ENCODE measurements around the gene CCDC183. TPM values are rescaled to one million over a fixed set of nuclear protein-coding genes. Genes with fewer than 3 reads are reported as not detected.

CCDC183 gene
- total RNA-seq, 1 experiment from 2014 or later, result 1.1 TPM

GRCh38 chr9:136831002-136831719 is 35.0 kb downstream of the CCDC183 start:
- Histone ChIP-seq H3K4me2 (ENCODE audit: insufficient read depth, insufficient read length, low read length) (no peak overlapping the region), H4K91ac (ENCODE audit: insufficient read length, low read depth, low read length) (no peak overlapping the region), H4K20me1 (ENCODE audit: control insufficient read depth, insufficient read depth, insufficient read length) (no peaks in the 10 kb centered on the region), H3K4me1 (ENCODE audit: insufficient read depth, low read length) (no peaks in the 10 kb centered on the region), H3K79me2 (ENCODE audit: insufficient read depth, low read length) (no peaks in the 10 kb centered on the region), H3T11ph (ENCODE audit: low read length) (no peak overlapping the region), H2BK20ac (ENCODE audit: low read depth, low read length, poor library complexity, severe bottlenecking) (no peak overlapping the region), H2BK15ac (ENCODE audit: low read depth, low read length) (no peak overlapping the region), H3K56ac (ENCODE audit: insufficient read length, low read depth, low read length) (no peak overlapping the region), H3K18ac (ENCODE audit: insufficient read length, low read depth, low read length) (no peak overlapping the region), H3K9ac (ENCODE audit: extremely low read depth, insufficient read length, low read length) (no peak overlapping the region), H4K8ac (replicated peaks; ENCODE audit: insufficient read length, low read depth, low read length) (no peak overlapping the region), H3K27ac (ENCODE audit: insufficient read length, low read depth, low read length) (no peak overlapping the region), H3K9me3 (ENCODE audit: control insufficient read depth, low read depth, low read length) (no peaks in the 10 kb centered on the region), H2AK5ac (ENCODE audit: insufficient read length, low read length) (no peak overlapping the region), H3K14ac (ENCODE audit: insufficient read depth, low read length) (no peak overlapping the region), H2BK120ac (ENCODE audit: low read depth, low read length, poor library complexity, severe bottlenecking) (no peak overlapping the region), H3K4ac (ENCODE audit: low read depth, low read length) (no peak overlapping the region), H3K27me3 (ENCODE audit: insufficient read depth, low read length) (no peaks in the 10 kb centered on the region), H2BK5ac (ENCODE audit: insufficient read length, low read length) (no peak overlapping the region), H3K23me2 (ENCODE audit: insufficient read length, low read depth, low read length, poor library complexity, severe bottlenecking) (no peaks in the 10 kb centered on the region), H3K23ac (ENCODE audit: insufficient read length, low read depth, low read length) (no peak overlapping the region), H4K5ac (ENCODE audit: insufficient read length, low read depth, low read length) (no peak overlapping the region), H3K79me1 (ENCODE audit: insufficient read depth, low read depth, low read length, poor library complexity, severe bottlenecking) (no peaks in the 10 kb centered on the region), H2AFZ (ENCODE audit: low read length) (no peak overlapping the region), H2BK12ac (ENCODE audit: insufficient read length, low read depth, low read length) (no peak overlapping the region)
- Mint-ChIP-seq H3K27me3 (ENCODE audit: low read depth) (peaks cover 1% of the 10 kb centered on the region; the same call in 1 of the 2 replicates), H3K36me3 (ENCODE audit: insufficient read depth in 1 of 3, low read depth in 3 of 3) (peaks cover 13 to 51% (median 46%) of the 10 kb centered on the region in 3 experiments), H3K4me1 (no peaks in the 10 kb centered on the region), H3K4me3 (no peak overlapping the region), H3K27ac (no peak overlapping the region), H3K9me3 (no peaks in the 10 kb centered on the region)
- TF ChIP-seq, protein P1, sequence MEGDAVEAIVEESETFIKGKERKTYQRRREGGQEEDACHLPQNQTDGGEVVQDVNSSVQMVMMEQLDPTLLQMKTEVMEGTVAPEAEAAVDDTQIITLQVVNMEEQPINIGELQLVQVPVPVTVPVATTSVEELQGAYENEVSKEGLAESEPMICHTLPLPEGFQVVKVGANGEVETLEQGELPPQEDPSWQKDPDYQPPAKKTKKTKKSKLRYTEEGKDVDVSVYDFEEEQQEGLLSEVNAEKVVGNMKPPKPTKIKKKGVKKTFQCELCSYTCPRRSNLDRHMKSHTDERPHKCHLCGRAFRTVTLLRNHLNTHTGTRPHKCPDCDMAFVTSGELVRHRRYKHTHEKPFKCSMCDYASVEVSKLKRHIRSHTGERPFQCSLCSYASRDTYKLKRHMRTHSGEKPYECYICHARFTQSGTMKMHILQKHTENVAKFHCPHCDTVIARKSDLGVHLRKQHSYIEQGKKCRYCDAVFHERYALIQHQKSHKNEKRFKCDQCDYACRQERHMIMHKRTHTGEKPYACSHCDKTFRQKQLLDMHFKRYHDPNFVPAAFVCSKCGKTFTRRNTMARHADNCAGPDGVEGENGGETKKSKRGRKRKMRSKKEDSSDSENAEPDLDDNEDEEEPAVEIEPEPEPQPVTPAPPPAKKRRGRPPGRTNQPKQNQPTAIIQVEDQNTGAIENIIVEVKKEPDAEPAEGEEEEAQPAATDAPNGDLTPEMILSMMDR (conservative IDR thresholded peaks at IDR 0.05), result no peak
- no CpG with 5 or more reads among the region's 30 CpGs for WGBS (ENCODE audit: extremely low coverage, insufficient read length, low lambda C conversion rate)
- no peak for DNase-seq
